ENCODE measurements around the gene SNX20.

Gene SNX20

DNA sequence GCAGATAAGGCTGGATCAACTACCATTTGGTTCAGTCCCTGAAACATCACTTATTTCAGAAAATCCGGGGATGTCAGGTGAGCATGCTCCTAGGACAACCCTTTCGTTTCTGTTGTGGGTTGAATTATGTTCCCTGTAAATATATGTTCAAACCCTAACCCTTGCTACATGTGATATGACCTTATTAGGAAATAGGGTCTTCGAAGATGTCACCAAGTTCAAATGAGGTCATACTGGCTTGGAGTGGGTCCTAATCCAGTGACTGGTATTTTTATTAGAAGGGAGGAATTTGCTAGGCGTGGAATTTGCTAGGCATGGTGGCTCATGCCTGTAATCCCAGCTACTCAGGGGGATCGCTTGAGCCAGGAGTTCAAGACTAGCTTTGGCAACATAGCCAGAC is 21.3 kb downstream of the SNX20 start:
- DNase-seq (ENCODE audit: low read depth in 3 of 3), result no peak

DNA sequence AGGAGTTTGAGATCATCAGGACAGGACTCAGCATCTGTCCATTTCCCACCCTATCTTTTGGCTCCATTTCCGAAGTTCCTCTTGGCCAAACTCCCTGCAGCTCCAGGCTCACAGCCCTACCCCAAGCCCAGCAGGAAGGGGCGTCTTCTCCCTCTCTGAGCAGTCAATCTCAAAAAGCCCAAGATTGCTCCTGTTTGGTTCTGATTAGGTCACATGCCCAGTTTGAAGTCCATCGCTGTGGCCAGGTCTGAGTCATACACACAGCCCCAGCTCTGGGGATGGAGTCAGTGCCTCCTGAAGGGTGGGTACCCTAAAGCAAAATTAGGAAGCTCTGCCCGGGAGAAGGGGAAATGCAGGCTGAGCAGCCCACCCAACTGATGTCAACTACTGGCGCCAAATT is 23.9 kb downstream of the SNX20 start:
- DNase-seq (ENCODE audit: low read depth in 3 of 3), result no peak

DNA sequence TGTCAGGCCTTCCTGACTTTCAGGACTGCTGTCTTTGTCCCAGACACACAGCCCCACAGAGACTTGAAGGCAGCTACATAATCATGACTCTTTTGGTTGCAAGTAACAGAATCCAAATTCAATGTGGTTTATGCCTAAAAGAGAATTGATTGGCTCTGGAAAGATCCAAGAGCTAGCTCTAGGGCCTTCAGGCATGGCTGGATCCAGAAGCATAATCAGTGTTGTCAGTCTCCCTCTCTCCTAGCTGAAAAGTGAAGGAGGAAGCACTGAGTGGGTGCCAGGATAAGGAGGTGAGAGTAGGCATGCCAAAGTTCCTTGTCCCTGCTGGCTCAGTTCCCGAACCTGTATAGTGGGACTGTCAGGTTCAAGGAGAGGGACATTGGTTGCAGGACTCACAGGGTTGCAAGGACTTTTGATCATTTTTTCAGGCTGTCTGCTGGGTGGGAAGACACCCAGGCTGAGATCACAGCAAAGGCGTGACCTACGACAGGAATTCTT is 25.5 kb downstream of the SNX20 start:
- no peak for DNase-seq (ENCODE audit: low read depth in 3 of 3)

DNA sequence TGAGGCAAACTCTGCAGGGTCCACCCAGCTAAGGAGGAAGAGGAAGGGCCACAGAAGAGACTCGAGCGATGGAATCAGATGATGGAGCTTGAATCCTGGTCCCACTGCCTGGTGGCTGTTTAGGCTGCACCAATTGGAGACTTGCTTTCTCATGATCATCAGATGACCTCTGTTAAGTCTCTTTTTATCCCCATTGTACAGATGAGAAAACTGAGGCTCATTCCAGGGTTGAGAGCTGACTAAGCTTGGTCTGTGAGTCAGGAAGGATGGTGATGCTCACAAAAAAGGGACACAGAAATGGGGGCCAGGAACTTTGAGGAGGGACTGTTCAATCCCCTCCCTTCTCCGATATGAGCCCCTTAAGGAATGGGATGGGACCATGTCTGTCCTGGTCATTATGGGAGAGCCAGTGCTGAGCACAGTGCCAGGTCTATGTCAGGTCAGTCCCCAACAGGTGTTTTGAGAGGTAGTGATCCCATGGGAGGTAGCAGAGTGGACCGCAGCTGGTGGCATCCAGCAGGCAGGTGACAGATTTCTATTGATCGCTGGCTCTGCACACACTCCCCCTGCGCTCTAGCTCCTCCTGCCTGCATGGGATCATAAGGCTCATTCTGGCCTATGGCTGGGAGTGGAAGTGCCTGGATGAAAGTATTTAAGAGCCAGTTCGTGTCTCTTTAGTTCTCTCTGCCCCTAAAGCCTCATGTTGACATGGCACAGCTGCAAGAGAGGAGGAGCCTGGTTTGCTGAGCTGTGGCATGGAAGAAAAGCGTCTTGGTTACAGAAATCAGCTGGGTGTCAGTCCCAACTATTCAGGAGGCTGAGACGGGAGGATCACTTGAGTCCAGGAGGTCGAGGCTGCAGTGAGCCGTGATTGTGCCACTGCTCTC is 27.2 kb downstream of the SNX20 start:
- DNase-seq (ENCODE audit: low read depth in 3 of 3), result no peak

DNA sequence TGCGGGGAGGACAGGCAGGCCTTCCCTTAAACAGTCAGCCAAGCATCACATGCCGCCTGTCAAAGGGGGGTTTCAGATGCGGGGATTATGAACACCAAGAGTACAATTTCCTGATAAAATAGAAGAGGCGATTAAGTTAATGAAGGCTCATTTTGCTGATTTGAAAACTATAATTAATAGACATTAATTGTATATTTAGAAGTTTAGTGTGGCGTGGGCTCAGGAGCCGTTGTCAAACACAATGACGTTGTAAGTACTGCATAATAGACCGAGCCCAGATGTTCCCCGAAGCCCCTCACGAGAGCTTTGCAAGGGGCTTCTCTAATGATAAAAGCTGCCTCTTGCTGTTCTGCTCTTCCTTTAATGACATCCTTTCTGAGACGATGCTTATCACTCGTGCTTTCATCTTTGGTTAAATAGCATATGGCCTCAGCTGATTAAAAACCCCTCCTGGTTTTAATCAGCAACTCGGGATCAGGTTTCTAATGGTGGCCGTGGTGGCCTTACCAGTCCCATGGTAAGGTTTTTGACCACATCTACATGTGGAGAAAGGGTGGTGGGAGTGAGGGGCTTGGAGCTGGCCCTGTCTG is 28.2 kb downstream of the SNX20 start:
- DNase-seq (ENCODE audit: low read depth in 3 of 3), result no peak

DNA sequence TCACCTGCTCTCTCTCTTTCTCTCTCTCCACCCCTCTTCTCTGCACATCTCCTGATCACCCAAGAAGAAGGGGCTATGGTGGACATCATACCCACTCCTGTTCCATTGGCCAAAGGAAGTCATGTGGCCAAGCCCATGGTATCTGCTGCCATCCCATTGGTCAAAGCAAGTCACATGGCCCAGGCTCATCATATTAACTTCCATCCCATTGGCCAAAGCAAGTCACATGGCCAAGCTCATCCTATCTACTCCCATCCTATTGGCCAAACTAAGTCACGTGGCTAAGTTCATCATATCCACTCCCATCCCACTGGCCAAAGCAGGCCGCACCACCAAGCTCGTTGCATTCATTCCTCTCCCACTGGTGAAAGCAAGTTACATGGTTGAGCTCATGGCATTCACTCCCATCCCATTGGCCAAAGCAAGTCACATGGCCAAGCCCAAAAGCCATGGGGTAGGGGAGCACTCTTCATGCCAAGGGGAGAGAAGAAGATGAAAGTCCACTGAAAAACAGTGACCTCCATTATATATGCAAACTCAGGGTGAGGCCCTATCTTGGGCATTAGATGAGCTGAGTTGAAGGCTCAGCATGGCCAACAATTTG is 29.2 kb downstream of the SNX20 start:
- DNase-seq (ENCODE audit: low read depth in 3 of 3), result no peak

DNA sequence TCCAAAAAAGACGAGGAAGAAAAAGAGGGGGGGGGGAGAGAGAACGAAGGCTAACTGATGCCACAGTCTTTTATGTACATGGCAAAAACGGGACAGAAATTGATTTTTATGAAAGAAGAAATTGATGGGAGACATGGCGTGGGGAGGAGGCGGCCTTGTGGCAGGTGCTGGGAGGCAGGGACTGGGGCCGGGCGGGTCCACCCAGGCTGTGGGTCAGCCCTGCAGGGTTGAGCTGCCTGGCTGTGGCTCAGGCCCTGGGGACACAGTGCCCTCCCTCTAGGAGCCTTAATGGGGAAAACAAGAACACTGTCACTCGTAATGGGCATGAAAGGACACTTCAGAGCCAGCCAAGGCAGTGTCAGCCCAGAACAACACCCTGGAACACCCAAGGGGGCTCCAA is 34.8 kb downstream of the SNX20 start:
- no peak for DNase-seq (ENCODE audit: low read depth in 3 of 3)

DNA sequence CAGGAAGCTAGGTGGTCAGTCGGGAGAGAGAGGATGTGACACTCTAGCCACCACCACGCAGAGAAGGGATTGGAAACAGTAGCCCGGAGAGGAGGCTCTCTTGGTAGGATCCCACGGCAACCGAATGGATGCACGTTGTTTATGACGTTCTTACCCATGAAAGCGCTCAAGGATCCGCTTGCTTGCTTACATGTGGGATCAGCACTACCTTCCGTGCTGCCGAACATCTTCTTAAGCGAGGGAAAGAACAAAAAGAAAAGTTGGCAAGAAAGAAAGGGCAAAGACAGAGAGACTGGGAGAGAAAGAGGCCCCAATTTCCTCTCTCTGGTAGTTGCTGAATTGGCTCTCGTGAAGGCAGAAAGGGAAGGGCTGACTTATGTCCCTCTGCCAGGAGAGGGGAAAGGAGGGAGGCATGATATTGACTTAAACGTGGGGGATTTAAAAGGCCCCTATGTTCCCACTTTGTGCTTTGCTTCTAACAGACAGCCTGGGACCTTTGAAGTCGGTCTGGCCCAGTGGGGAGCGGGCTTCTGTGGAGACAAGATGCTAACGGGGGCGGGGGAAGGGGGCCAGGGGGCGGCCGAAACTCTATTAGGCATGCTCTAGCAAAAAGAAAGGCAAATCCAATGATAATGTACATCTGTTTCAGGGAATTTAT is 35.4 kb downstream of the SNX20 start:
- no peak for DNase-seq (ENCODE audit: low read depth in 3 of 3)

DNA sequence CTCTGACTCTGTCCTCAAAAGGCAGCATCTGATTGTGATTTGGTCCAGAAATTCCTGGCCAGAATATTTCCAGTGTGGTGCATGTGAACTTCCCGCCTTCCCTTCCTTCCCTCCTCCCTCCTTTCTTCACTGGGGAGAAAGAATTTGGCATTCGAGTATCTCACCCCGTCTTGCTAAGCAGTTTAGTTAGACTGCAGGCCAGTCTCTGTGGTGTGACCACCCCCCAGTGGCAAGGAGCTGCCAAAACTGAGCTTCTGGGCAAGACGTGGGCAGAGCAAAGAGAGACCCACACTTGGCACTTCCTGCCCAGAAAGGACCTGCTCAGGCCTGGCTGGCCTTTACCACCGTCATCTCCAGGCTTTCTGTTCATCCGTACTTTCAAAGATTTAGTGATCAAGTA is 36.4 kb downstream of the SNX20 start:
- DNase-seq (ENCODE audit: low read depth in 3 of 3), result no peak

DNA sequence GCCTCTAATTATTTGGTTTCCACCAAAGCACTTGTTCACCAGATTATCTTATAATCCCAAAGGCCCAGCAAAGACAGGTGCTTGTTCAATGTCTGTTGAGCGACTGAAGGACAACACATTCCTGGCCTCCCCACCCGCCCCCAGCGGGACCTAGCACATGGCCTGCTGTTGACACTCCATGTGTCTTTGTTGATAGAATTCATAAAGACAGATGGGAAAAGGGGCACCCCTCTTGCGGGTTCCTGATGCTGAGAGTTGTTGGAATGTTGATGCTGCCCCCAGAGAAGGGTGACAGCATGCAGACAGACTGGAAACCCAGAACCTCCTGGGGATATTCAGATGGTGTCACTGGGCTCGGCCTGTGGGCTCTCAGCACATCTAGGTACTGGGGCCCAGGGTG is 36.9 kb downstream of the SNX20 start:
- DNase-seq (ENCODE audit: low read depth in 3 of 3), result no peak

DNA sequence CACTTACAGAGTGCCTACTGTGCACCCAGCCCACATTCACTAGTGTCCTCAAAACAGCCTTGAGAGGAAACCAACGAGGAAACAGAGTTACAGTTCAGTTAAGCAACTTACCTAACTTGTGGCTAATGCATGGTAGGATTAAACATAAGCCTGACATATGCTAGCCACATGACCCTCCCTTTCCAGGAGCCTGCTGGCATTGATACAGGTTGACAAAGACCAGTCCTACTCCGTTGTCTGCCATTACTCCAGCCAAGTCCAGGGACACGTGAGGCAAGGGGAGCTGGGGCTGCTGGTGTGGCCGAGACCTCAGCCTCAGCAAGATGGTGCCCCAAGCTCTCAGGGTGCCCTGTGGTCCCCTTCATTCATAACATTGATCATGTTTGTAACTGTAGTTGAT is 37.9 kb downstream of the SNX20 start:
- no peak for DNase-seq (ENCODE audit: low read depth in 3 of 3)

DNA sequence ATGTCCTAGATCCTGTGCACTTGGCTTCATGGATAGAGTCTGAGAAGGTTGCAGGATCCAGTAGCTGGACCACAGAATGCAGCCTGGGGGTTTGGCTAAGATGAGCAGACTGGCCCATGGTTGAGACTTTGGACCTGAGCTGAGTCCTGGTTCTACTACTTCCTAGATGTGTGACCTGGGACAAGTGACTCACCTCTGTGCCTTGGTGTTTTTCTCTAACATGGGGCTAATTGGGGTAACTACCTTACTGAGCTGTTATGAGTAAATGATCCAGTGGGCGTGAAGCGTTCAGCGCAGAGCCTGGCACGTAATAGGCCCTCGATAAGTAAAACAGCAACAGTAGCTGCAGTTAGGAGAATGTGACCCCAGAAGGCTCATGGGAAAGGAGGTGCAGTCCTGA is 38.8 kb downstream of the SNX20 start:
- DNase-seq (ENCODE audit: low read depth in 3 of 3), result no peak

DNA sequence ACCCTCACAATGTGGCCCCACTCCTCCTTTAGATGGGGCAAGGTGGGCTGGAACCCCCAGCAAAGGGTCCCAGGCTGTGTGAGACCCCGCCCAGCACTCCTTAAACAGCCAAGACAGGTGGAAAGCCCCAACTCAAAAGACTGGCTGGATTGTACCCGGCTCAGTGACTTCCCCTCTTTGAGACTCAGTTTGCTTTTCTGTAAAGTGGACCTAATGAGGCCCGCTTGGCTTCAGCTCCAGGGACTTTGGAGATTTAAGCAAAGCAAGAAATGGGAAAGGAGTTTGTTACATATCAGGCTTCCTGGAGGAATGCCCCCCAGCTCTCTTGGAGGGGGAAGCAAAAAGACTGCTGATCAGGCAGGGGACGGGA is 39.3 kb downstream of the SNX20 start:
- DNase-seq (ENCODE audit: low read depth in 3 of 3), result no peak

DNA sequence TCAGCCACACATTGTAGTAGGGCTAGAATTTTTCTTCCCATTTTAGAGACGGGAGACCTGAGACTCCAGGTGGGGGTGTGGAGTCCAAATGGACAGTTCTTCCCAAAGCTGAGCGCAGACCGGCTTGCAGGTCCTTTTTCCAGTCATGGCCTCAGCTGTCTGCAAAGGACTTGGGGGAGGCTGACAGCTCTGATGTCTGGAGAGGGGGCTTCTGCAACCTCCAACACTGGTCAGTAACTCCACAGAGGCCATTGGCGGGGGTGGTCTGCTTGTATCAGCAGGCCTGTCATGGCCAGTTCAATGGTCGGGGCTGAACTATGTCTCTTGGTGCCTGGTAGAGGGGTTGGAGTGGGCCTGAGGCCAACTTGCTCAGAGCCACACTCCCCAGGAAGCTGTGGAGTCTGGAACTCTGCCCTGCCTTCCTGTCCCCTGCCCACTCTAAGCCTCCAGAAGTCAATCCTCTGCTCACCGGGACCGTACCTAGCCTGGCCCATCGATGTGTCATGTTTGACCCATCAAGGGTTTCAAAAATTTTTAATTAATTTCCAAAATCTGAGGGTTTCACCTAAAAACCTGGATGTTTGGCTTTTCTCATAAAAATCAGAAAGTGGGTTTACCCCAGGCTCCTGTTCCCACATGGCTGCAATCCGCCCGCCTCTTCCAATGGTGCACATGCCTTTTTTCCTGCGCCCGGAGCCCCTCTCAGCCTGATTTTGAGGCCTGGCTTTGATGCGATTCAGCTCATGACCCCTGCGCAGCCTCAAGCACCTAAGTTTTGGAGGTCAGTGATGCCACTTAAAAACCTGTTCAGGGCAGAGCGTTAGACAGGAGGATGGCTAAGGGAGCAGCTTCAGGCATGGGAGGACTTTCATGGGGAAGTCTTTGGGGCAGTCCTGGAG is 39.9 kb downstream of the SNX20 start:
- no peak for DNase-seq (ENCODE audit: low read depth in 3 of 3)

DNA sequence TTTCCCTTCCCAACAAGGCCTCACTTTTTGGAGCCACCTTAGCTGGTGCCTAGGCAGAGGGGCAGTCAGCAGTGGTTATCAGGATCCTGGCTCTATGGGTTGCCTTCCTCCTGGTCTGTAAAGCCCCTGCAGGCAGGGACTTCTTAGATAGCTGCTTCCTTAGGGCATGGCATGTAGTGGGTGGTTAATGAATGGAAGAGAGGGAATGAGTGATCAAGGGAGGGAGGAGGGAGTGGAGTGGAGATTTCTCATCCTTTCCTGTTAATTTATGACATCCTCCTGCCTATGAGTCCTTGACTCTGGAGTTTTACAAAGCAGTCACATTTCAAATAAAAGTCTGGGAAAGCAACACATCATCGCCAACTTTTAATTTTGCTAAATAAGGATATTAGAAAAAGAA is 40.7 kb downstream of the SNX20 start:
- DNase-seq (ENCODE audit: low read depth in 3 of 3), result no peak

DNA sequence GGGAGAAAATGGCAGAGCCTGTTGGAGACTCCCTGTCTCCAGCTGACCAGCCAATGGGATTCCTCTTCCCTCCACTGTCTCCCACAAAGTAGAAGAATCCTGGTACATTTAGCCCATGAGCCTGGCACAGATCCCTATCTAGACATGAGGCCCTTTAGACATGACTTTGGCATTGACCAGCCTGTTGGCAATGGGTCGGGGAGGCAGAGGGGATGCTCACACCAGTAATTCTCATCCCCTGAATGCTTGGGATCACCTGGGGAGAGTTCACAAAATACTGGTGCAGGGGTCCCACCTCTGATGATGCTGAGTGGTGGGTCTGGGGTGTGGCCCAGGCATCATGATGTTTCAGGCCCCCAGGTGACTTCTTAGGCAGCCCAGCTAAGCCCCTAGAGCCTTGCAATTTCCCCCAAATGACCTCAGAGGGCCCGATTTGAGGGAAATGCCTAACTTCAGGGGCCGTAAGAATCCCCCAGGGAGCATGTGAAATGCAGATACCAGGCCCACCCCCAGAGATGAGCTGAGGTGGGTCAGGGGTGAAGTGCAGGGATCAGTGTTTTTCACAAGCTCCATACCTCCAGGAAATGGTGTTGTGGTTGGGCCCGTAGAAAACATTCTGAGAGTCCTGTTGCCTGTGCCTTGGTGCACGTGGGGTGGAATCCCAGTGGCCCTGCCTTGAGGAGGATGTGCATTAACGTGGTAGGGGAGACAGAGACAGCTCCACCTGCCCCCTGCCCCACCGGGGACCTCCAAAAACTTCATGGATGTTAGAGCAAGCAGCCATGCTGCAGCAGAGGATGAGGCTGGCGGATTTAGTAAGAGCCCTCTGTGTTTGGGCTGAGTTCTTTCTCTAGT is 42.1 kb downstream of the SNX20 start:
- no peak for DNase-seq (ENCODE audit: low read depth in 3 of 3)

DNA sequence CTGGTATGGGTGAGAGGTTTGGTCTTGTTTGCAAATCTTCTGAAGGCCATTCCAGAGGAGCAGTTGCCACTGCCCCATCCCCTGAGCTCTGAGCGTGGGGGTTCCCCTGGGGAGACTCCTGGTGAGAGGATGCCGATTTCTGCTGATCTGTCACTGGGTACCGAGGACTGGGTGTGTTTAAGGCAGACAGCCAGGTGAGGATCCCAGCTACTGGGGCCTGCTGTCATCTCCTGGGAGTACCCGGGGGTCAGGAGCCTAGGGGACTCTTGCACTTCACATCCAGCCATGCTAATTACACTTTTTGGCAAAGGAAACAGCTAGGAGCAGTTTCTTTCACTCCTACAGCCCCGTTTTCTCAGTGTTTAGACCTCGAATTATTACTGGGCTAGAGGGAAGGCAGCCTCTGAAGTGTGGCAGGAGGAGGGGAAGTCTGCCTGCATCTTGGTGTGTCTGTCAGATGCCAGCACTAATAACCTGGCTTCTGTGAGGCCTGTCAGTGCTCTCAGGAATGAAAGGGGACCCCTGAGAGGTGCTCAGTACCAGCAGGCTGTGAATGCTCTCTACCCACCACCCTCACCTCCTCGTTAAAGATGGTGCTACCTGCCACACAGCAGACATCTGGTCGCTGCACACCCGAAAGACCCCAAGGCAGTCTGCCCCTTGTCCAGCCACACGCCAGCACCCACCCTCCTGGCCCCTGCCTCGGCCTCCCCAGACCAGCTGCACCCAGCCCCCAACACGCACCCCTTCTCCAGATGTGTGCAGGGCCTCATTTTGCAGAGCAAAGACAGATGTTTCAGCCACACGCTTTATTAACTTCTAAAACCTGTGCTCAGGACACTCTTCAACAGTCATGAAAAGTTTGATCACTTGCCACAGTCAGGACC is 43.2 kb downstream of the SNX20 start:
- no peak for DNase-seq (ENCODE audit: low read depth in 3 of 3)

DNA sequence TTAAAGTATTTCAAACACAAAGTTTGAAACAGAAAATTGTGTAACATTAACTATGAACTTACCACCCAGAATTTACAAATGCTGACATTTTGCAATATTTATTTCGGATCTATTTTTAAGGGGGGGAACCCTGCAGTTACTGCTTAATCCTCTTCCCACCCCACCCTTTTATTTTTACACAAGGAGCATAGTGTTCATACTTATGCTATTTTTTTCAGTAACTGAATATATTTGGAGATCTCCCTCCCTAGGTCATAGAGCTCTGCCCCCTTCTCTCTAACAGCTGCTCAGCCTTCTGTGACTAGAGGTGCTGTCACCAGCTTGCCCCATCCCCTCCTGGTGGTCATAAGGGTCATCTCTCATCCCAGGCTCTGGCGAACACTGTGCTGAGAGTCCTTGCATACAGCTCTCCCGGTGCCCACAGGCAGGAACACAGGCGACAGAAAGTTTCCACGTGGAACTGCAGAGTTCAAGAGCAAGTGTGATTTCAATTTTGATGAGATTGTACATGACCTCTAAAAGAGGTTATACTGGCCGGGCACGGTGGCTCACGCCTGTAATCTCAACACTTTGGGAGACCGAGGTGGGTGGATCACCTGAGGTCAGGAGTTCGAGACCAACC is 44.2 kb downstream of the SNX20 start:
- no peak for DNase-seq (ENCODE audit: low read depth in 3 of 3)

Data from stimulated activated CD4-positive, alpha-beta T cell treated with anti-CD3 and anti-CD28 coated beads, TNF-alpha, amount 100 ng/mL, for 48 hours (primary cell).